IMR-90 (cell line): ENCODE measurements around the gene TRAPPC5. TPM values are rescaled to one million over a fixed set of nuclear protein-coding genes. Genes with fewer than 3 reads are reported as not detected.

Experiments used
- ATAC-seq: fragments of 200-7000 bp; cut with Tn5 transposase; 2 replicates; pipeline ENCODE4 v1.9.1; 2020; ENCODE audit warnings: low read depth, mild to moderate bottlenecking, moderate library complexity
- BruUV-seq: library from RNA; stranded (reverse); fragments of 400-500 nt; replicated peaks from 2 replicates; lab custom pipeline; 2021; lab: Mats Ljungman, UMichigan
- CTCF ChIA-PET: fragments of 300-600 bp; formaldehyde crosslinking; extraction: SDS; loops from one replicate; lab custom pipeline; 2021; ENCODE audit warnings: antibody characterized with exemption; lab: Yijun Ruan, JAX
- POLR2A ChIA-PET: fragments of 300-600 bp; sonication (Branson Sonifier 250); formaldehyde crosslinking; loops from one replicate; lab custom pipeline; 2022; ENCODE audit warnings: antibody characterized with exemption; ENCODE audit not compliant: unreplicated experiment; lab: Charles Lee
- DNase-seq: peaks from one replicate; pipeline ENCODE4 v3.0.0; 2013
- H2AFZ ChIP-seq: replicated peaks from 2 replicates; pipeline ENCODE3; 2013; ENCODE audit warnings: low read length, mild to moderate bottlenecking; ENCODE audit not compliant: poor library complexity
- H2AK5ac ChIP-seq: 2 replicates; pipeline ENCODE4 v1.6.1; 2013; ENCODE audit warnings: low read depth, low read length, inconsistent platforms
- H2AK9ac ChIP-seq: replicated peaks from 2 replicates; pipeline ENCODE3; 2013; ENCODE audit warnings: mild to moderate bottlenecking, low read depth, low read length, moderate library complexity; ENCODE audit not compliant: poor library complexity
- H2BK120ac ChIP-seq: 2 replicates; pipeline ENCODE4 v1.6.1; 2013; ENCODE audit warnings: low read depth, low read length, inconsistent platforms
- H2BK15ac ChIP-seq: 3 replicates; pipeline ENCODE4 v1.6.1; 2013; ENCODE audit warnings: low read depth, low read length, inconsistent platforms
- H2BK20ac ChIP-seq: 2 replicates; pipeline ENCODE4 v1.6.1; 2013; ENCODE audit warnings: low read depth, mild to moderate bottlenecking, inconsistent platforms, low read length, moderate library complexity
- H2BK5ac ChIP-seq: 2 replicates; pipeline ENCODE4 v1.6.1; 2013; ENCODE audit warnings: mild to moderate bottlenecking, low read depth, low read length, inconsistent platforms; ENCODE audit not compliant: poor library complexity, severe bottlenecking
- H3K14ac ChIP-seq: replicated peaks from 2 replicates; pipeline ENCODE4 v1.6.1; 2013; ENCODE audit warnings: low read depth, low read length, inconsistent platforms
- H3K18ac ChIP-seq: 2 replicates; pipeline ENCODE4 v1.6.1; 2013; ENCODE audit warnings: low read depth, low read length, control low read depth
- H3K23ac ChIP-seq: 2 replicates; pipeline ENCODE4 v1.6.1; 2013; ENCODE audit warnings: low read depth, low read length, inconsistent platforms
- H3K27ac ChIP-seq: 2 replicates; pipeline ENCODE4 v1.5.1; 2013; ENCODE audit warnings: mild to moderate bottlenecking, control low read depth, low read length; ENCODE audit not compliant: insufficient read depth
- H3K27me3 ChIP-seq: 2 replicates; pipeline ENCODE4 v1.6.1; 2013; ENCODE audit warnings: low read length; ENCODE audit not compliant: control insufficient read depth, insufficient read depth
- H3K36me3 ChIP-seq: 2 replicates; pipeline ENCODE4 v1.6.1; 2013; ENCODE audit warnings: low read length, mixed read lengths; ENCODE audit not compliant: control insufficient read depth, insufficient read depth
- H3K4ac ChIP-seq: 2 replicates; pipeline ENCODE4 v1.6.1; 2013; ENCODE audit warnings: low read depth, low read length, inconsistent platforms
- H3K4me1 ChIP-seq: 2 replicates; pipeline ENCODE4 v1.6.1; 2013; ENCODE audit warnings: low read length, mixed read lengths; ENCODE audit not compliant: control insufficient read depth, insufficient read depth
- H3K4me2 ChIP-seq: 2 replicates; pipeline ENCODE4 v1.6.1; 2013; ENCODE audit warnings: low read depth, mild to moderate bottlenecking, control low read depth, low read length, moderate library complexity
- H3K4me3 ChIP-seq: 2 replicates; pipeline ENCODE4 v1.5.1; 2013; ENCODE audit warnings: low read depth, mild to moderate bottlenecking, control low read depth, low read length, moderate library complexity; ENCODE audit not compliant: insufficient read depth
- H3K56ac ChIP-seq: 2 replicates; pipeline ENCODE4 v1.6.1; 2013; ENCODE audit warnings: low read length, inconsistent platforms; ENCODE audit not compliant: insufficient read depth; ENCODE audit errors: extremely low read depth
- H3K79me1 ChIP-seq, 2 experiments: 2 replicates each; pipeline ENCODE4 v1.6.1; 2013; ENCODE audit warnings: low read length in 2 of 2, inconsistent platforms in 1 of 2, low read depth in 1 of 2
- H3K9ac ChIP-seq: 2 replicates; pipeline ENCODE4 v1.6.1; 2013; ENCODE audit warnings: low read depth, low read length, control low read depth
- H3K9me1 ChIP-seq: 2 replicates; pipeline ENCODE4 v1.6.1; 2013; ENCODE audit warnings: low read length, inconsistent platforms; ENCODE audit not compliant: insufficient read depth
- H3K9me3 ChIP-seq: 2 replicates; pipeline ENCODE4 v1.6.1; 2013; ENCODE audit warnings: low read length; ENCODE audit not compliant: control insufficient read depth, insufficient read depth
- H4K20me1 ChIP-seq: 2 replicates; pipeline ENCODE4 v1.6.1; 2013; ENCODE audit warnings: low read length, inconsistent platforms; ENCODE audit not compliant: insufficient read depth
- H4K5ac ChIP-seq: 2 replicates; pipeline ENCODE4 v1.6.1; 2013; ENCODE audit warnings: mild to moderate bottlenecking, low read depth, low read length, control low read depth
- H4K8ac ChIP-seq, 2 experiments: 2 replicates each; pipeline ENCODE4 v1.6.1; 2013; ENCODE audit warnings: low read depth in 2 of 2, low read length in 2 of 2, control low read depth in 1 of 2, inconsistent platforms in 1 of 2
- H4K91ac ChIP-seq: 2 replicates; pipeline ENCODE4 v1.6.1; 2013; ENCODE audit warnings: low read depth, low read length, inconsistent platforms; ENCODE audit not compliant: insufficient read depth
- BHLHE40 ChIP-seq: fragments of 150-350 bp; IDR thresholded peaks from 2 replicates; pipeline ENCODE4 v1.6.1; 2016; ENCODE audit warnings: mild to moderate bottlenecking, low read depth, low read length
- CHD1 ChIP-seq: IDR thresholded peaks from 2 replicates; pipeline ENCODE4 v1.6.1; 2012; ENCODE audit warnings: low read depth, low read length, improper control_type of control experiment
- FOS ChIP-seq: fragments of 150-350 bp; IDR thresholded peaks from 2 replicates; pipeline ENCODE4 v1.6.1; 2016; ENCODE audit warnings: low read depth, low read length
- MAZ ChIP-seq: IDR thresholded peaks from 2 replicates; pipeline ENCODE4 v1.6.1; 2012; ENCODE audit warnings: low read depth, mild to moderate bottlenecking, low read length, improper control_type of control experiment, moderate library complexity, borderline replicate concordance
- POLR2A ChIP-seq: IDR thresholded peaks from 2 replicates; pipeline ENCODE4 v1.6.1; 2012; ENCODE audit warnings: mild to moderate bottlenecking, low read depth, low read length
- RAD21 ChIP-seq: IDR thresholded peaks from 2 replicates; pipeline ENCODE4 v1.6.1; 2012; ENCODE audit warnings: low read length, improper control_type of control experiment
- RCOR1 ChIP-seq: IDR thresholded peaks from 2 replicates; pipeline ENCODE4 v1.6.1; 2012; ENCODE audit warnings: mild to moderate bottlenecking, low read length, improper control_type of control experiment; ENCODE audit not compliant: insufficient replicate concordance
- SMC3 ChIP-seq: fragments of 150-350 bp; IDR thresholded peaks from 2 replicates; pipeline ENCODE4 v1.6.1; 2016; ENCODE audit warnings: low read depth, mild to moderate bottlenecking, antibody characterized with exemption, low read length, moderate library complexity
- WGBS, 2 experiments: methylation state at CpG; one replicate each; pipeline versions ENCODE4 v1.1.5 to v1.1.7; 2013; ENCODE audit warnings: missing lambda C conversion rate in 2 of 2; ENCODE audit not compliant: insufficient read length in 1 of 2; ENCODE audit errors: extremely low coverage in 2 of 2; 5-methylcytosine and 5-hydroxymethylcytosine counted together
- dilution Hi-C: fragments of 300-500 bp; cut with HindIII; formaldehyde crosslinking; loops from one replicate; pipeline ENCODE4 v1.14.3; 2018; ENCODE audit warnings: low sequenced_read_pairs; ENCODE audit not compliant: unreplicated experiment
- in situ Hi-C: fragments of 300-500 bp; cut with MboI; formaldehyde crosslinking; loops from 3 replicates; pipeline ENCODE4 v1.14.3; 2019; ENCODE audit warnings: low sequenced_read_pairs, inconsistent platforms, mixed read lengths
- intact Hi-C: fragments of 100-400 bp; cut with micrococcal nuclease; formaldehyde crosslinking; loops from 2 replicates; pipeline ENCODE4 v1.10.0; 2022
- polyA plus RNA-seq, 3 experiments: library from polyadenylated mRNA; depleted of rRNA; stranded (reverse); fragments of >200 nt; gene quantifications; 2 replicates each; pipeline ENCODE4 v1.2.3, GENCODE V29; 2012; ENCODE audit warnings: low replicate concordance in 1 of 3
- total RNA-seq: library from RNA; depleted of rRNA; stranded (reverse); fragments of >200 nt; gene quantifications from 2 replicates; pipeline ENCODE4 v1.2.3, GENCODE V29; 2012

Gene TRAPPC5
- total and polyA plus RNA-seq, 2 of the 4 experiments (the other 2 are of a cell fraction): 54.7 to 109 TPM

GRCh38 chr19:7655581-7655980 lies 25.1 kb upstream of the TRAPPC5 start:
- no TSS peak for BruUV-seq
- H2AFZ ChIP-seq: no peak overlapping the region

More at GRCh38 chr19:7655581-7655980, 25.1 kb upstream of the TRAPPC5 start:
- 54% methylated on average over 3 of the region's 8 CpGs; no CpG with 5 or more reads in 1 of the 2 experiments for WGBS, 2 experiments
- Histone ChIP-seq H3K23ac (no peak overlapping the region), H3K27ac (no peak overlapping the region), H3K14ac (no peak overlapping the region), H3K79me1 (no peaks in the 10 kb centered on the region), H3K4me3 (no peak overlapping the region), H3K9me1 (no peaks in the 10 kb centered on the region), H4K8ac (no peak overlapping the region), H2AK5ac (no peak overlapping the region), H2AK9ac (no peak overlapping the region), H3K4me1 (no peaks in the 10 kb centered on the region), H2BK120ac (no peak overlapping the region), H2BK5ac (no peak overlapping the region), H4K20me1 (no peaks in the 10 kb centered on the region), H3K9me3 (no peaks in the 10 kb centered on the region), H4K91ac (no peak overlapping the region), H2BK20ac (no peak overlapping the region), H3K9ac (no peak overlapping the region), H3K4me2 (no peak overlapping the region), H2BK15ac (no peak overlapping the region), H3K18ac (no peak overlapping the region), H3K4ac (no peak overlapping the region), H3K36me3 (no peaks in the 10 kb centered on the region), H4K5ac (no peak overlapping the region), H3K27me3 (peaks cover 9% of the 10 kb centered on the region; the same call in 1 of the 2 replicates), H3K56ac (no peak overlapping the region)
- dilution Hi-C loops (no loop called here), intact Hi-C loops (no loop called here), in situ Hi-C loops (no loop called here)
- ChIA-PET POLR2A (no interaction called here), CTCF (no interaction called here)
- TF ChIP-seq POLR2A: no peak
- TF ChIP-seq RAD21: no peak
- TF ChIP-seq MAZ: no peak
- no peak for TF ChIP-seq BHLHE40
- TF ChIP-seq RCOR1: no peak
- TF ChIP-seq FOS: no peak
- no peak for TF ChIP-seq SMC3
- TF ChIP-seq CHD1: no peak
- ATAC-seq: no peak
- DNase-seq: no peak
